Neuron (in vitro differentiated cells): Measurements from ENCODE around the gene PDZD2.

Experiments used
- H2AFZ ChIP-seq: one replicate; pipeline ENCODE4 v1.6.1; 2013; ENCODE audit warnings: low read depth, mild to moderate bottlenecking, inconsistent platforms, low read length, moderate library complexity
- H3K27me3 ChIP-seq: one replicate; pipeline ENCODE4 v1.6.1; 2013; ENCODE audit warnings: low read length; ENCODE audit not compliant: insufficient read depth
- H3K36me3 ChIP-seq: one replicate; pipeline ENCODE4 v1.6.1; 2013; ENCODE audit warnings: low read length; ENCODE audit not compliant: insufficient read depth
- H3K4me1 ChIP-seq: one replicate; pipeline ENCODE4 v1.6.1; 2013; ENCODE audit warnings: low read length; ENCODE audit not compliant: insufficient read depth
- H3K4me3 ChIP-seq: 2 replicates; pipeline ENCODE4 v1.5.1; 2013; ENCODE audit warnings: mild to moderate bottlenecking, low read length, moderate library complexity
- H3K9me3 ChIP-seq: one replicate; pipeline ENCODE4 v1.6.1; 2013; ENCODE audit warnings: low read length

The PDZD2 gene

DNA sequence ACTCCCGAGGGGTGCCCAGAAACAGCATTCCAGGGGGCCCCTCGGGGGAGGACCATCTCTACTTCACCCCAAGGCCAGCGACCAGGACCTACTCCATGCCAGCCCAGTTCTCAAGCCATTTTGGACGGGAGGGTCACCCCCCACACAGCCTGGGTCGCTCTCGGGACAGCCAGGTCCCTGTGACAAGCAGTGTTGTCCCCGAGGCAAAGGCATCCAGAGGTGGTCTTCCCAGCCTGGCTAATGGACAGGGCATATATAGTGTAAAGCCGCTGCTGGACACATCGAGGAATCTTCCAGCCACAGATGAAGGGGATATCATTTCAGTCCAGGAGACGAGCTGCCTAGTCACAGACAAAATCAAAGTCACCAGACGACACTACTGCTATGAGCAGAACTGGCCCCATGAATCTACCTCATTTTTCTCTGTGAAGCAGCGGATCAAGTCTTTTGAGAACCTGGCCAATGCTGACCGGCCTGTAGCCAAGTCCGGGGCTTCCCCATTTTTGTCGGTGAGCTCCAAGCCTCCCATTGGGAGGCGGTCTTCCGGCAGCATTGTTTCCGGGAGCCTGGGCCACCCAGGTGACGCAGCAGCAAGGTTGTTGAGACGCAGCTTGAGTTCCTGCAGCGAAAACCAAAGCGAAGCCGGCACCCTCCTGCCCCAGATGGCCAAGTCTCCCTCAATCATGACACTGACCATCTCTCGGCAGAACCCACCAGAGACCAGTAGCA, 451.3 kb downstream of the PDZD2 start:
- H3K9me3 ChIP-seq, result no peaks in the 10 kb centered on the region
- H3K4me1 ChIP-seq, result no peaks in the 10 kb centered on the region
- no peak overlapping the region for H3K4me3 ChIP-seq
- no peaks in the 10 kb centered on the region for H3K36me3 ChIP-seq
- no peak overlapping the region for H2AFZ ChIP-seq
- no peaks in the 10 kb centered on the region for H3K27me3 ChIP-seq

DNA sequence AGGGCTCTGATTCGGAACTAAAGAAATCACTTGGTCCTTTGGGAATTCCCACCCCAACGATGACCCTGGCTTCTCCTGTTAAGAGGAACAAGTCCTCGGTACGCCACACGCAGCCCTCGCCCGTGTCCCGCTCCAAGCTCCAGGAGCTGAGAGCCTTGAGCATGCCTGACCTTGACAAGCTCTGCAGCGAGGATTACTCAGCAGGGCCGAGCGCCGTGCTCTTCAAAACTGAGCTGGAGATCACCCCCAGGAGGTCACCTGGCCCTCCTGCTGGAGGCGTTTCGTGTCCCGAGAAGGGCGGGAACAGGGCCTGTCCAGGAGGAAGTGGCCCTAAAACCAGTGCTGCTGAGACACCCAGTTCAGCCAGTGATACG, 451.8 kb downstream of the PDZD2 start:
- H3K4me1 ChIP-seq, result no peaks in the 10 kb centered on the region
- no peak overlapping the region for H3K4me3 ChIP-seq
- H3K36me3 ChIP-seq, result no peaks in the 10 kb centered on the region
- no peaks in the 10 kb centered on the region for H3K27me3 ChIP-seq
- no peak overlapping the region for H2AFZ ChIP-seq
- H3K9me3 ChIP-seq, result no peaks in the 10 kb centered on the region

DNA sequence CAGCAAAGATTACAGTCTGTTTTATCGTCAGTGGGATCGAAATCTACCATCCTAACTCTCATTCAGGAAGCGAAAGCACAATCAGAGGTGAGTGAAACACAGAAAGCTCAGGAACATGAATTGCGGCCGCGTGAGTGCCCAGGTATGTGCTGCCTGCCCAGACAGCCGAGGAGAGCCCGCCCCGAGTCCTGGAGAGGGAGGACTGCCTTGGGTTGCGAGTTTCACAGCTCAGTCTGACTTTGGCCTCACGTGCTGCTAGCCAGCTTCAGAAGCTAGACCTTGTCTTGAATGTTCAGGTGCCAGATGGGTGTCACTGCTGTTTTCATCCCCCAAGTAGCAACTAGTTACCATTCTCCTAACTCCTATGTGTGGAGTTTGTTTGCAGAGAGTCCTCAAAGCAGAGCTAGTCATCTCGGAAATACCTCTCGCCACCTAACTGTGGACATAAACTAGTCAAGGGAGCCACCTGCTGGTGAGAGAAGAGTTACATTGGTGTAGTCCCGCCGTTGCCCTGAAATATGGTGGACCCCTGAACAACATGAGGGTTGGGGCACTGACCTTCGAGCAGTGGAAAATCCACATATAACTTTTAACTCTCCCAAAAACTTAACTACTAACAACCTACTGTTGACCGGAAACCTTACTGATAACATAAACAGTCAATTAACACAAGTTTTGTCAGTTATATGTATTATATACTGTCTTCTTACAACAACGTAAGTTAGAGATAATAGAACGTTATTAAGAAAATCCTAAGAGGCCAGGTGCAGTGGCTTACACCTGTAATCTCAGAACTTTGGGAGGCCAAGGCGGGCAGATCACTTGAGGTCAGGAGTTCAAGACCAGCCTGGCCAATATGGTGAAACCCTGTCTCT, 454.2 kb downstream of the PDZD2 start:
- Histone ChIP-seq H2AFZ (no peak overlapping the region), H3K4me3 (no peak overlapping the region), H3K36me3 (peaks cover 6% of the 10 kb centered on the region), H3K9me3 (no peaks in the 10 kb centered on the region), H3K4me1 (no peaks in the 10 kb centered on the region), H3K27me3 (no peaks in the 10 kb centered on the region)

DNA sequence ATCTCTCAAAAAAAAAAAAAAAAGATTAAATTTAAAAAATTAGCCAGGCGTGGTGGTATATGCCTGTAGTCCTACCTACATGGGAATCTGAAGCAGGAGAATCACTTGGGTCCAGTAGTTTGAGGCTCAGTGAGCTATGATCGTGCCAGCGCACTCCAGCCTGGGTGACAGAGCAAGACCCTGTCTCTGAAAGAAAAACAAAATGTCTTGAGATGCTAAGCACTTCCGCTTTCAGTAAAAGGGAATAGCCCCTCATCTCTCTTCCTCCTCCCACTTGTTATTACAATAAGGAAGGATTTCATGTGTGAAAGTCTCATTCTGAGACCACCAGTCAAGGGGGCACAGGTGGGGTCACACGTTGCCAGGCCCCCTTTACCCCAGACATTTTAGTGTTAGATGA, 455.8 kb downstream of the PDZD2 start:
- no peak overlapping the region for H3K4me3 ChIP-seq
- no peak overlapping the region for H2AFZ ChIP-seq
- H3K4me1 ChIP-seq, result no peaks in the 10 kb centered on the region
- no peaks in the 10 kb centered on the region for H3K9me3 ChIP-seq
- no peaks in the 10 kb centered on the region for H3K27me3 ChIP-seq
- H3K36me3 ChIP-seq, result peaks cover 14% of the 10 kb centered on the region

DNA sequence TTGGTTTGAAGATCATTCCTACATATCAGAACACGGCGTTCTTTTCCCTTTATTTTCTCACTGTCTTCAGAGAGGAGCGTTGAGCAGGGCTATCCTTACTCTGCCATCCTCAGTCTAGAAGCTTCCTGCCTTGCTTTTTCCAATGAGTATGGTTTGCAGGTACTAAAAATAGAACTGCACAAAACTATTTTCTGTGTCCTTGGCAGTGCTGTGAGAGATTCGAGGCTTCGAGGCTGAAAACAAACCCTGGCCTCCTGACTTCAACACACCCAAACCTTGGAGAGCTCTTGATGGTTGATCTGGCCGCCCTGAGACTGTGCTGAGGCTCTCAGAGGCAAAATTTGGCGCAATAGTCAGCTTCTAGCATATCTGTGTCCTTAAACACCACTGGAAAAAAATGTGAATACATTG, 456.3 kb downstream of the PDZD2 start:
- Histone ChIP-seq H3K27me3 (no peaks in the 10 kb centered on the region), H3K4me1 (no peaks in the 10 kb centered on the region), H2AFZ (no peak overlapping the region), H3K9me3 (no peaks in the 10 kb centered on the region), H3K4me3 (no peak overlapping the region), H3K36me3 (peaks cover 18% of the 10 kb centered on the region)

DNA sequence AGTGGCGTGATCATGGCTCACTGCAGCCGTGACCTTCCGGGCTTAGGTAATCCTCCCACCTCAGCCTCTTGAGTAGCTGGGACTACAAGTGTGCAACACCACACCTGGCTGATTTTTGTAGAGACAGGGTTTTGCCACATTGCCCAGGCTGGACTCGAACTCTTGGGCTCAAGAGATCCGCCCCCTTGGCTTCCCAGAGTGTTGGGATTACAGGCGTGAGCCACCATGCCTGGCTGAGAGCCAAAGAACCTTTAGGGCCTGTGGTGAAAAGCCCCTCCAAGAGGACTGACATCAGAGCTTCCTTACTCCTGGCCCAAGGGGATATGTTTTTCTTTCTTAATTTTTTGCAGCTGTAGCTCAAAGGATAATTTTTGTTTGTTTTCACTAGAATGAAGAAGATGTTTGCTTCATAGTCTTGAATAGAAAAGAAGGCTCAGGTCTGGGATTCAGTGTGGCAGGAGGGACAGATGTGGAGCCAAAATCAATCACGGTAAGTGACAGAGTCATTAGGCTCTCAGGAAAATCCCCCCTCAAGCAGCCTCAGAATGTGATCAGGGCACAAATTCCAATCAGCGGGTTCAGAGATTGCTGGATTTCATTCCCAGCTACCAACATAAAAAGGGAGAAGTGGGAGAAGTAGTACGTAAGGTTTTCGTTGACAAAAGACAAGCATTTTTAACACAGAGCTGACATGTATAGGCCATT, 458.1 kb downstream of the PDZD2 start:
- no peak overlapping the region for H2AFZ ChIP-seq
- no peaks in the 10 kb centered on the region for H3K27me3 ChIP-seq
- no peak overlapping the region for H3K4me3 ChIP-seq
- no peaks in the 10 kb centered on the region for H3K4me1 ChIP-seq
- no peaks in the 10 kb centered on the region for H3K9me3 ChIP-seq
- peaks cover 28% of the 10 kb centered on the region for H3K36me3 ChIP-seq

DNA sequence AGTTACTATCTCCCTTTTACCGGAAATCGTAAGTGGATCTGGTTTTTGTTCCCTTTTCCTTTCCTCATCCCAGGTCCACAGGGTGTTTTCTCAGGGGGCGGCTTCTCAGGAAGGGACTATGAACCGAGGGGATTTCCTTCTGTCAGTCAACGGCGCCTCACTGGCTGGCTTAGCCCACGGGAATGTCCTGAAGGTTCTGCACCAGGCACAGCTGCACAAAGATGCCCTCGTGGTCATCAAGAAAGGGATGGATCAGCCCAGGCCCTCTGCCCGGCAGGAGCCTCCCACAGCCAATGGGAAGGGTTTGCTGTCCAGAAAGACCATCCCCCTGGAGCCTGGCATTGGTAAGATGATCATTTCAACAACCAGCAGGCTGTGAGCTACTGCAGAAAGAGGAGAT, 459.4 kb downstream of the PDZD2 start:
- no peak overlapping the region for H3K4me3 ChIP-seq
- H3K9me3 ChIP-seq, result no peaks in the 10 kb centered on the region
- no peak overlapping the region for H2AFZ ChIP-seq
- no peaks in the 10 kb centered on the region for H3K4me1 ChIP-seq
- H3K36me3 ChIP-seq, result peaks cover 39% of the 10 kb centered on the region
- H3K27me3 ChIP-seq, result no peaks in the 10 kb centered on the region

DNA sequence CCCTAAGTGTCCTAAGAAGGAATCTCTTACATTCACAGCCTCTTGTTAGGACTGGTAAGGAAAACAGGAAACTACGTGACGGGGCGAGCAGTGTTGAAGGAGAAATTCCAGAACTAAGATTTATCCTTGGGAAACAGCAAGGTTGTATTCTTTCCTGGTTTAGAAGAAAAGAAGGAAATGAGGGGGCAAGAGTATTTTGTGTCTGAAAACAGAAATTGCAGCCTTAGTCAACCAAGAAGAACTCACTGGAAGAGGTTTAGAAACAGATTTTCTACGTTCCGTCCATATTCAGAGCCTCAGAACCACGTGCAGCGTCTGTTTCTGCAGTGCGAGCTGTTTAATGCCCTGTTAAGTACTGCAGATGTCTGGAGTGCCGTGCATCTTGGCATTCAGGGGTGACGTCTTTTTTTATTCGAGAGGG, 460.0 kb downstream of the PDZD2 start:
- Histone ChIP-seq H3K36me3 (peaks cover 45% of the 10 kb centered on the region), H3K4me1 (no peaks in the 10 kb centered on the region), H3K9me3 (no peaks in the 10 kb centered on the region), H2AFZ (no peak overlapping the region), H3K27me3 (no peaks in the 10 kb centered on the region), H3K4me3 (no peak overlapping the region)

DNA sequence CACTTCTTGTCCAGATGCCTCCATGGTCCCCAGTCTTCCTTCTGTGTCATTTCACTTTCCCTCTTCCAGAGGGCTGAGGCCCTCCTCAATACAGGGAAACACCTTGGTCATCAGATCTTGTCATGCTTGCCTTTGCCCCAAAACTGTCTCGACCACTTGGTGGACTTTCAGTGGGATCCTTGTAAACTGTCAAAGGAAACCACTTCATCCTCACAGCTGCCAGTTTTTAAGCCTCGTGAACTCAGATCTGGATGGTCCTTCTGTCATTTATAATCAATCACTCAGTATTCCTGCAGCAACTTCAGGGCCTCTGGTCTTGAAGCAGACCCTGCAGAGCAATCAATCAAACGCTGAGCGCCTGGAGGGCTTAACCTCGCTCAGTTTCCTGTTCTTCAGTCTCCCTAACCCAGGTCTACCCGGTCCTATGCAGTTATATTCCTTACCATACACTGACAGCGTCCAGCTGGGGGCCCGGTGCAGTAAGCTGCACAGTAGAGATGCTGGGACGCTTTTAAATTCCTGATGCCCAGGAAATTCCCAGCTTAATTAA, 460.6 kb downstream of the PDZD2 start:
- Histone ChIP-seq H3K9me3 (no peaks in the 10 kb centered on the region), H3K36me3 (peaks cover 48% of the 10 kb centered on the region), H3K4me3 (no peak overlapping the region), H2AFZ (no peak overlapping the region), H3K4me1 (no peaks in the 10 kb centered on the region), H3K27me3 (no peaks in the 10 kb centered on the region)

DNA sequence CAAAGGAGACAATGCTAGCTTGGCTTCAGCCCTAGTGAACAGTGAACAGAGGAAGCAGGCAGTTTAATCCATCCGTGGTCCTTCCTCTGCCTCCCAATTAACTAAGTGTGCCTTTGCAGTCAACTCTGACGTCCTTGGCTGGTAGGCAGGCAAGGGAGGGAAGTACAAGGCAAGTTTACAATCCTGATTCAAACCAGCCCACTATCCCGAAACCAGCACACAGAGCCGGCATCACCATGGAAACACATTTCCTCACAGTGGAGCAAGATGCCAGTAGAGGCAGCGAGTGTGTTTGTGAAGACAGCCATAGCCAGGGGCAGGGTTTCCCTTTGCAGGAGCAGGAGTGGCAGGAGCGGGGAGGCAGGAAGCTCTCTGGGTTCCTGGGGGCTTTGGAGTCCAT, 461.3 kb downstream of the PDZD2 start:
- no peaks in the 10 kb centered on the region for H3K4me1 ChIP-seq
- H3K9me3 ChIP-seq, result no peaks in the 10 kb centered on the region
- H3K36me3 ChIP-seq, result peaks cover 54% of the 10 kb centered on the region
- H3K27me3 ChIP-seq, result no peaks in the 10 kb centered on the region
- no peak overlapping the region for H2AFZ ChIP-seq
- H3K4me3 ChIP-seq, result no peak overlapping the region

DNA sequence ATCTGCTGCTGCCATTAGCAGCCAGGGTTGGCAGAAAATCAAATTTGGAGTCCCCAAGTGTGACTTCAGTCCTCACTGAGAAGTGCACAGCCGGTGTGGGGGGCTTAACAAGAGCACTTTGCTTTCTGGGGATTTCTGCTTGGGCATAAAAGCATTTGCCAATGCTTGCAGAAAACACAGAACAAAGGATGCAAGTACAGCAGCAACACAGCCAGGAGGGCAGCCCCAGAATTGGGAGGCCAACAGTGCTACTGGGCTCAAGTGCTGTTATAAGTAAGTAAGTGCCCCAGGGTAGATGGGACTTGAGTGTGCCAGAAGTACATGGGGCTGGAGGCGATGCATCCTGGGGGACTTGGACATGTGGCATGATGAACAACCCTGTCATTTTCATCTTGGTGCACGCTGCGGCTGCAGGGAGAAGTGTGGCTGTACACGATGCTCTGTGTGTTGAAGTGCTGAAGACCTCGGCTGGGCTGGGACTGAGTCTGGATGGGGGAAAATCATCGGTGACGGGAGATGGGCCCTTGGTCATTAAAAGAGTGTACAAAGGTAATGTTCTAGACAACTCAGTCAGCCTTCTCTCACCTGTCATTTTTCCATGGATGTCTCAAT, 461.9 kb downstream of the PDZD2 start:
- no peaks in the 10 kb centered on the region for H3K27me3 ChIP-seq
- H3K4me3 ChIP-seq, result no peak overlapping the region
- no peaks in the 10 kb centered on the region for H3K9me3 ChIP-seq
- H3K36me3 ChIP-seq, result peaks cover 59% of the 10 kb centered on the region
- H2AFZ ChIP-seq, result no peak overlapping the region
- no peaks in the 10 kb centered on the region for H3K4me1 ChIP-seq

DNA sequence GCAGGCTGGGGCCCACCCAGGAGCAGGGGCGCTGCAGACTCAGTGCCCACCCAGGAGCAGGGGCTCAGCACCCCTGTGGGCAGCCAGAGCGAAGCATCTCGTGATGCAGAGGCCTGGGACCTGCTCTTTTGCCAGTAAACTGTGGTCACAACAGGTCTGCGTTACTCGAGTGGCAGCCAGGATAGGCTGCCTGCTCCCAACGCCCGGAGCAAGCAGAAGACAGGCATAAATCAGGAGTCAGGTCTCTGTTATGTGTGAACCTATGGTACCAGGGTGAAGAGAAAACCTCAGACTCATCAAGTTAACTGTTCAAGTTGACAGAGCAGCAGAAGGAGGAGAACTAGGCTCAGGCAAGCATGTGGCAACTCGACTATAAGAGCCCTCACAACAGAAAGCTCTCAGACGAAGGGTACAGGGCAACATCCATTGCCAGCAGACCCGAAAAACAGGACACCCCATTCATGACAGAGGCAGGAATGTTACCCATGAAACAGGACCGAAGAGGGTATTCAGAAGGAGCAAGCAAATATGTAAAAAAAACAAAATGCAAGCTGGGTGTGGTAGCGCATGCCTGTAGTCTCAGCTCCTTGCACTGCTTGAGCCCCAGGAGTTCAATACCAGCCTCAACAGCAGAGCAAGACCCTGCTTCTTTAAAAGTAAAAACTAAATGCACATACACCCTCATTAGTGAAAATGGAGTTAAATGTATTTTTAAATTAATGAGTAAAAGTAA, 463.5 kb downstream of the PDZD2 start:
- H2AFZ ChIP-seq, result no peak overlapping the region
- no peaks in the 10 kb centered on the region for H3K4me1 ChIP-seq
- H3K36me3 ChIP-seq, result peaks cover 67% of the 10 kb centered on the region
- no peak overlapping the region for H3K4me3 ChIP-seq
- peaks cover 7% of the 10 kb centered on the region for H3K9me3 ChIP-seq
- H3K27me3 ChIP-seq, result no peaks in the 10 kb centered on the region
